Hepatocyte (in vitro differentiated cells): ENCODE data around the gene DUSP8. TPM values are rescaled to one million over a fixed set of nuclear protein-coding genes. Genes with fewer than 3 reads are reported as not detected.

Source experiments
- DNase-seq: peaks from one replicate; pipeline ENCODE4 v3.0.0-alpha.2; 2016; ENCODE audit warnings: low spot score
- H2AFZ ChIP-seq: fragments of 200-600 bp; sonication (generic); 2 replicates; pipeline ENCODE4 v1.6.0; 2016; ENCODE audit warnings: antibody characterized with exemption, mild to moderate bottlenecking
- H3K27ac ChIP-seq: fragments of 200-600 bp; sonication (generic); 2 replicates; pipeline ENCODE4 v1.5.1; 2016; ENCODE audit warnings: mild to moderate bottlenecking
- H3K27me3 ChIP-seq: fragments of 200-600 bp; sonication (generic); 2 replicates; pipeline ENCODE4 v1.6.1; 2016
- H3K36me3 ChIP-seq: fragments of 200-600 bp; sonication (generic); replicated peaks from 2 replicates; pipeline ENCODE4 v1.5.1; 2016; ENCODE audit warnings: low read depth; ENCODE audit not compliant: insufficient read depth
- H3K4me1 ChIP-seq: fragments of 200-600 bp; sonication (generic); 2 replicates; pipeline ENCODE4 v1.5.1; 2016; ENCODE audit warnings: mild to moderate bottlenecking, moderate library complexity; ENCODE audit not compliant: insufficient read depth
- H3K4me2 ChIP-seq: fragments of 200-600 bp; sonication (generic); 2 replicates; pipeline ENCODE4 v1.6.0; 2016
- H3K4me3 ChIP-seq: fragments of 200-600 bp; sonication (generic); 2 replicates; pipeline ENCODE4 v1.5.1; 2016; ENCODE audit warnings: mild to moderate bottlenecking
- H3K79me2 ChIP-seq: fragments of 200-600 bp; sonication (generic); 2 replicates; pipeline ENCODE4 v1.6.0; 2017; ENCODE audit warnings: mild to moderate bottlenecking
- H3K9me2 ChIP-seq: fragments of 200-600 bp; sonication (generic); replicated peaks from 2 replicates; pipeline ENCODE4 v1.6.0; 2017; ENCODE audit warnings: mild to moderate bottlenecking; ENCODE audit not compliant: insufficient read depth
- H3K9me3 ChIP-seq: fragments of 200-600 bp; sonication (generic); 2 replicates; pipeline ENCODE4 v1.5.1; 2016; ENCODE audit warnings: low read depth, mild to moderate bottlenecking
- H4K20me1 ChIP-seq: fragments of 200-600 bp; sonication (generic); 2 replicates; pipeline ENCODE4 v1.6.0; 2016; ENCODE audit warnings: mild to moderate bottlenecking; ENCODE audit not compliant: insufficient read depth, poor library complexity, severe bottlenecking
- EZH2 ChIP-seq: fragments of 200-600 bp; sonication (generic); IDR thresholded peaks from 2 replicates; pipeline ENCODE4 v1.6.1; 2016; ENCODE audit warnings: antibody characterized with exemption, mild to moderate bottlenecking, borderline replicate concordance
- EZH2phosphoT487 ChIP-seq: fragments of 200-600 bp; sonication (generic); IDR thresholded peaks from one replicate; pipeline ENCODE4 v1.6.1; 2018; ENCODE audit warnings: antibody characterized with exemption, mild to moderate bottlenecking, low read depth, moderate library complexity; ENCODE audit not compliant: unreplicated experiment, severe bottlenecking
- WGBS: methylation state at CpG from one replicate; pipeline ENCODE4 v1.1.6; 2016; ENCODE audit warnings: low lambda C conversion rate; ENCODE audit errors: missing lambda C conversion rate; 5-methylcytosine and 5-hydroxymethylcytosine counted together
- polyA plus RNA-seq: library from polyadenylated mRNA; unstranded; fragments of >200 nt; fragmentation: Nextera tagmentation; extraction: Ambion mirVana; gene quantifications from 2 replicates; pipeline ENCODE4 v1.2.1, GENCODE V29; 2016
- total RNA-seq: library from RNA; depleted of rRNA; stranded (reverse); fragments of >200 nt; gene quantifications from 2 replicates; pipeline ENCODE4 v1.2.3, GENCODE V29; 2014
- TF ChIP-seq, protein P1 (sequence below): fragments of 200-600 bp; sonication (generic); IDR thresholded peaks from 2 replicates; pipeline ENCODE4 v1.5.1; 2016; ENCODE audit warnings: antibody characterized with exemption, mild to moderate bottlenecking; ENCODE audit not compliant: poor library complexity

DUSP8 gene
- total and polyA plus RNA-seq, 2 experiments from 2014 or later: 8.0 to 17.7 TPM

DNA sequence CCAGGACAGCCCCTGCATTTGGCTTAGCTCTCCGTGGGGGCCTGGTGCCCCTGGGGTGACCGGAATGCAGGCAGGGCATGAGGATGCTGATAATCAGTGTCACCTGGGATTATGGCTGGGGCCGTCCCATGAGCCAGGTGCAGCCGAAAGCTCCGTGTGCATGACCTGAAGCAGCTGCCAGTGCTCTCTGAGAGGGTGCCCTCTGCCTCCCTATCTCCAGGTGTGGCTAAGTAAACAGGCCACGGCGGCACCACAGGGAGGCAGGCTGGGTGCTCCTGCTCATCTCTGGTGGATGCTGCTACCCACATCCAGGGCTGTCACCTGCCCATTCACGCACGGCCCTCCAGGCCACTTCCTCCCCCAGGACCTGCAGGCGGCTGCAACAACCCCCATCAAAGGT lies 29.8 kb downstream of the DUSP8 start:
- Histone ChIP-seq H3K4me3 (no peak overlapping the region), H3K4me1 (peaks cover 10% of the 10 kb centered on the region), H3K9me3 (no peaks in the 10 kb centered on the region), H3K79me2 (peaks cover 3% of the 10 kb centered on the region), H3K27ac (no peak overlapping the region), H3K36me3 (no peaks in the 10 kb centered on the region), H4K20me1 (no peaks in the 10 kb centered on the region), H3K27me3 (peaks cover 20% of the 10 kb centered on the region), H3K4me2 (no peak overlapping the region), H2AFZ (no peak overlapping the region), H3K9me2 (no peaks in the 10 kb centered on the region)
- 54% methylated on average over 10 of the region's 10 CpGs for WGBS
- no peak for DNase-seq
- TF ChIP-seq, protein P1, sequence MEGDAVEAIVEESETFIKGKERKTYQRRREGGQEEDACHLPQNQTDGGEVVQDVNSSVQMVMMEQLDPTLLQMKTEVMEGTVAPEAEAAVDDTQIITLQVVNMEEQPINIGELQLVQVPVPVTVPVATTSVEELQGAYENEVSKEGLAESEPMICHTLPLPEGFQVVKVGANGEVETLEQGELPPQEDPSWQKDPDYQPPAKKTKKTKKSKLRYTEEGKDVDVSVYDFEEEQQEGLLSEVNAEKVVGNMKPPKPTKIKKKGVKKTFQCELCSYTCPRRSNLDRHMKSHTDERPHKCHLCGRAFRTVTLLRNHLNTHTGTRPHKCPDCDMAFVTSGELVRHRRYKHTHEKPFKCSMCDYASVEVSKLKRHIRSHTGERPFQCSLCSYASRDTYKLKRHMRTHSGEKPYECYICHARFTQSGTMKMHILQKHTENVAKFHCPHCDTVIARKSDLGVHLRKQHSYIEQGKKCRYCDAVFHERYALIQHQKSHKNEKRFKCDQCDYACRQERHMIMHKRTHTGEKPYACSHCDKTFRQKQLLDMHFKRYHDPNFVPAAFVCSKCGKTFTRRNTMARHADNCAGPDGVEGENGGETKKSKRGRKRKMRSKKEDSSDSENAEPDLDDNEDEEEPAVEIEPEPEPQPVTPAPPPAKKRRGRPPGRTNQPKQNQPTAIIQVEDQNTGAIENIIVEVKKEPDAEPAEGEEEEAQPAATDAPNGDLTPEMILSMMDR: no peak
- no peak for TF ChIP-seq EZH2phosphoT487
- no peak for TF ChIP-seq EZH2

DNA sequence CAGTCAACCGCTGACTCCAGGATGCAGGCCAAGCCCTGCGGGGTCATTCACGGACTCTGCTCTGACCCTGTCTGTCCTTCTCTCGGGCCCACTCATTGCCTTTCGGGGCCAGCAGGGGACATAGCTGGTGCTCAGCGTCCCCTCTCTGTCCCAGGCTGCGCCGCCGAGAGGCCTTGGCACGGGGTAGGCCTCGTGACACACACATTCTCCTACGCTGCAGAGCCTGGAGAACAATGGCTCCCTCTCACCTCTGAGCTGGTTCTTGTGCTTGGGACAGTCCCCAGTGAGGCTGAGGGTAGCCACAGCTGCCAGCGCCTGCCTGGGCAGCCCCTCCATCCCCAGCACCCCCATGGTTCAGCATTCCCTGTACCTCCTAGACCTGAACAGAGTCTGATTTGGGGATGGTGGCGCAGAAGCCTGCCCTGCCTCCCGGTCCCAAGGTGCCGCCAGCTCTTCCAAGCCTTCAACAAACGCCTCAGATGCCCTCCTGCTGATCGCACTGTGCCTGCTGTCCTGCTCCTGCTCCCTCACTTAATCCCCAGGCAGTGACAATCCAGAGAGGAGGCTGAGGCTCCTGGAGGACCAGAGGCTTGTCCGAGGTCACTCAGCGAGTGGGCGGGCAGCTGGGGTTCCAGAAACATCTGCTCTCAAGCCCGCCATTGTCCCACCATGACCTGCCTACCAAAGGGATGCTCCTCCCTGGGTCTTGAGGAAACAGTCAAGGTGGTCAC lies 30.4 kb downstream of the DUSP8 start:
- 90% methylated on average over 21 of the region's 22 CpGs for WGBS
- H2AFZ ChIP-seq: no peak overlapping the region
- H3K4me1 ChIP-seq: peaks cover 4% of the 10 kb centered on the region
- DNase-seq: no peak
- H3K4me2 ChIP-seq: no peak overlapping the region
- TF ChIP-seq, protein P1: no peak
- TF ChIP-seq EZH2 (no peak), EZH2phosphoT487 (no peak)
- H3K9me3 ChIP-seq: no peaks in the 10 kb centered on the region
- peaks cover 9% of the 10 kb centered on the region for H3K79me2 ChIP-seq
- peaks cover 19% of the 10 kb centered on the region for H3K27me3 ChIP-seq
- H3K9me2 ChIP-seq: no peaks in the 10 kb centered on the region
- no peak overlapping the region for H3K4me3 ChIP-seq
- peaks cover 5% of the 10 kb centered on the region for H4K20me1 ChIP-seq
- no peaks in the 10 kb centered on the region for H3K36me3 ChIP-seq
- H3K27ac ChIP-seq: no peak overlapping the region

DNA sequence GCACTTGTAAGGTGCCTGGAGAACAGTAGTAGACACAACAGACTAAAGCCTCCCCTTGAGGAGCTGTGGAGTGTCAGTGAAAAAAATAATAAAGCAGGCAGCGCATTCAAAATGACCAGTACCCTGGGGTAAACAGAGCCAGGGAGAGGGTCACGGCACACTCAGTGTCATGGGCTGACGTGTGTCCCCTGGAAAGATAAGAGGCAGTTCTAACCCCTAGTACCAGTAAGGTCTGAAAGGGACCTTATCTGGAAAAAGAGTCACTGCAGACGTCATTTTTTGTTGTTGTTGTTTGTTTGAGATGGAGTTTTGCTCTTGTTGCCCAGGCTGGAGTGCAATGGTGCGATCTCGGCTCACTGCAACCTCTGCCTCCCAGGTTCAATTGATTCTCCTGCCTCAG lies 32.0 kb downstream of the DUSP8 start:
- H4K20me1 ChIP-seq: peaks cover 17% of the 10 kb centered on the region
- no peak overlapping the region for H3K4me3 ChIP-seq
- H2AFZ ChIP-seq: no peak overlapping the region
- TF ChIP-seq, protein P1: no peak
- TF ChIP-seq EZH2 (no peak), EZH2phosphoT487 (no peak)
- H3K4me2 ChIP-seq: no peak overlapping the region
- H3K36me3 ChIP-seq: no peaks in the 10 kb centered on the region
- peaks cover 12% of the 10 kb centered on the region for H3K27me3 ChIP-seq
- 90% methylated on average over 6 of the region's 6 CpGs for WGBS
- H3K79me2 ChIP-seq: peaks cover 25% of the 10 kb centered on the region
- H3K27ac ChIP-seq: no peak overlapping the region
- H3K4me1 ChIP-seq: no peaks in the 10 kb centered on the region
- DNase-seq: no peak
- H3K9me3 ChIP-seq: no peaks in the 10 kb centered on the region
- no peaks in the 10 kb centered on the region for H3K9me2 ChIP-seq
